Measurements from ENCODE around the gene DMD. TPM values are rescaled to one million over a fixed set of nuclear protein-coding genes. Genes with fewer than 3 reads are reported as not detected.

The DMD gene
- polyA plus RNA-seq, 4 donors, result 1.6 to 11.6 (median 2.9) TPM

DNA sequence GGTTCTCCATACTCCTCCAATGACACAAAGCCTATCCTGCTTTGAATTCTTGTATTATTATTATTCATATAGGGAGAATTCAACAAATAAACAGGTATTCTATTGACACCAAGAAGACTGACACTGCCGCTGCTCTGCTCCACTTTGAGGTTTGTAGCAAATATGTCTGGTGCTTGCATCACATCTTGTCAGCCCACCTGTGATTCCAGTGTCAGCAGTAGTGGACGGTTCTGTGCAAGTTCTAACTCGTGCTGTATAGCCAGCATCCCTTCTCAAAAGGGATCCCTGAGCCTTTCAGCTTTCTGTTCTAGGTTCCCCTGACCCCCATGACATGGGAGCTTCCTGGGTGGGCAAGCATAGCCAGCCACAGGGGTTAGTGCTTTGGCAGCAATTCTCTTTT, 1843.5 kb downstream of the DMD start:
- H3K27me3 ChIP-seq (ENCODE audit: control insufficient read depth in 3 of 3, insufficient read depth in 3 of 3, low read length in 3 of 3), result peaks cover 0 to 2% (median 0%) of the 10 kb centered on the region in 3 donors
- DNase-seq (no peak), FAIRE-seq (no peak)
- 61 to 74% (median 67%) methylated on average over 3 of the region's 3 CpGs for whole genome bisulfite sequencing, 3 donors
- H3K9me3 ChIP-seq (ENCODE audit: control insufficient read depth in 2 of 2, insufficient read depth in 1 of 2, low read depth in 1 of 2, low read length in 1 of 2), result no peaks in the 10 kb centered on the region
- H3K4me3 ChIP-seq (ENCODE audit: low read depth in 1 of 3, low read length in 3 of 3), result no peak overlapping the region
- no peaks in the 10 kb centered on the region for H3K4me1 ChIP-seq (ENCODE audit: control insufficient read depth in 3 of 3, insufficient read depth in 2 of 3, low read depth in 1 of 3, low read length in 2 of 3)
- no peak overlapping the region for H3K27ac ChIP-seq (ENCODE audit: low read depth in 1 of 3, low read length in 2 of 3)
- no peaks in the 10 kb centered on the region for H3K36me3 ChIP-seq (ENCODE audit: control insufficient read depth in 3 of 3, insufficient read depth in 2 of 3, low read depth in 1 of 3, low read length in 3 of 3)

DNA sequence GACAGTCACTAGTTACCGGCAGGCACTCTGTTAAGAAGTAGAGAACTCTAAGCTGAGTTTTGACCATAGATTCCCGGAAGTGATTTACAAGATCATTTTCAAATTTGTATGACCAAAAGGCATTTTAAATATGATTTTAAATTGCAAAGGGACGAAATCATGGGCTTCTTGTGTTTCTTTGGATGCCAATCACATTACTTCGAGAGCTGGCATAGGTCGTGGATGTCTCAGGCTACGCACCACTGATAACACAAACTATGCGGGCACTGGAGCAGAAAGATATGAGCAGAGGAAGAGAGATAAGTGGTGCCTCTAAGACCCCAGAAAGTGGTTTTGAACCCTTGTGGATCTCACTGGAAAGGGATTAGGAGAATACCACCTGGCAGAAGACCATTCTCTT, 1845.3 kb downstream of the DMD start:
- no peak overlapping the region for H3K4me3 ChIP-seq (ENCODE audit: low read depth in 1 of 3, low read length in 3 of 3)
- 66 to 86% (median 73%) methylated on average over 7 of the region's 7 CpGs for WGBS, 3 donors
- H3K27me3 ChIP-seq (ENCODE audit: control insufficient read depth in 3 of 3, insufficient read depth in 3 of 3, low read length in 3 of 3), result peaks cover 0 to 2% (median 0%) of the 10 kb centered on the region in 3 donors
- no peak overlapping the region for H3K27ac ChIP-seq (ENCODE audit: low read depth in 1 of 3, low read length in 2 of 3)
- H3K9me3 ChIP-seq (ENCODE audit: control insufficient read depth in 2 of 2, insufficient read depth in 1 of 2, low read depth in 1 of 2, low read length in 1 of 2), result no peaks in the 10 kb centered on the region
- H3K36me3 ChIP-seq (ENCODE audit: control insufficient read depth in 3 of 3, insufficient read depth in 2 of 3, low read depth in 1 of 3, low read length in 3 of 3), result no peaks in the 10 kb centered on the region
- no peak for DNase-seq
- no peak for FAIRE-seq
- H3K4me1 ChIP-seq (ENCODE audit: control insufficient read depth in 3 of 3, insufficient read depth in 2 of 3, low read depth in 1 of 3, low read length in 2 of 3), result no peaks in the 10 kb centered on the region

DNA sequence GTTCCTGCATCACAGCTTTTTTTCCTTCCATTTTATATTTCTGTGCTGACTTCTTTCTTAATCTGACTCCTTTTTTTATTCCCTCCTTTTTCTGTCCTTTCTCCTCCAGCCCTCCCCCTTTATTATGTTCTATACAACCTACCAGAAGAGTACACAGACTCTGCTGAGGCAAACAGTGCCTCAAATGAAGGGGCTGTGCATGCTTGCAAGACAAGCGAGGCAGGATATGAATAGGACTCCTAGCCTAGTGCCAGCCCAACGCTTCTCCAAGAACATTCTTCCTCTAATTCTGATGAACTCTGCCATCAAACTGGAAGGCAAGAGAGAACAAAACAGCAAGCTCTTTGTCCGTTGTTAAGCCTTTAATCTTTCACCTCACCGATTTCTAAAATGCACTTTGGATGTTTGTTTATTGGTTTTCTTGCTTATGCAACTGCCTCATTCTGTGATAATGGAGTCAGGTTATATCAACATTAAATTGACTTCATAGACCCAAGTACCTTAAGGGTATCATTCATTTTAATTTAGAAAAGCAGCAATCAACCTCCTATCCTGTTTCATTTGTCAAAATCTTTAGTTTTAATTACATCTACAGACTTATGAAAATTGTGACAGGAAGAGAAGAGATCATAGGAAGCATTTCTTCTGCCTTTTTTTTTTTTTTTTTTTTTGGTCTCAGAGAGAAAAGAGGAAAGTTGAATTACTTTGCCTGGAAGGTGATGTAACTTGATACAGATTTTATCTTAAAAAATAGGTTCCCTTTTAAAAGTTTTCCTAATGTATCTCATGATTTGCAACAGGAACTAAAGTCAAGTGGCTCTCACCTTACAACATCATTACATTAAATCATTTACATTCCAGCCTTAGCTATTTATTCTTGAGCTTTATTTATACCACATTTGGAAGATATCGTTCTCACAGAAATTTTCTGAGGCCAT, 1854.8 kb downstream of the DMD start:
- FAIRE-seq (no peak), DNase-seq (no peak)
- no peaks in the 10 kb centered on the region for H3K4me1 ChIP-seq (ENCODE audit: control insufficient read depth in 3 of 3, insufficient read depth in 2 of 3, low read depth in 1 of 3, low read length in 2 of 3)
- H3K27me3 ChIP-seq (ENCODE audit: control insufficient read depth in 3 of 3, insufficient read depth in 3 of 3, low read length in 3 of 3), result no peaks in the 10 kb centered on the region
- H3K9me3 ChIP-seq (ENCODE audit: control insufficient read depth in 2 of 2, insufficient read depth in 1 of 2, low read depth in 1 of 2, low read length in 1 of 2), result no peaks in the 10 kb centered on the region
- no peak overlapping the region for H3K27ac ChIP-seq (ENCODE audit: low read depth in 1 of 3, low read length in 2 of 3)
- 33 to 56% (median 44%) methylated on average over 5 of the region's 5 CpGs for WGBS, 3 donors
- no peak overlapping the region for H3K4me3 ChIP-seq (ENCODE audit: low read depth in 1 of 3, low read length in 3 of 3)
- no peaks in the 10 kb centered on the region for H3K36me3 ChIP-seq (ENCODE audit: control insufficient read depth in 3 of 3, insufficient read depth in 2 of 3, low read depth in 1 of 3, low read length in 3 of 3)

DNA sequence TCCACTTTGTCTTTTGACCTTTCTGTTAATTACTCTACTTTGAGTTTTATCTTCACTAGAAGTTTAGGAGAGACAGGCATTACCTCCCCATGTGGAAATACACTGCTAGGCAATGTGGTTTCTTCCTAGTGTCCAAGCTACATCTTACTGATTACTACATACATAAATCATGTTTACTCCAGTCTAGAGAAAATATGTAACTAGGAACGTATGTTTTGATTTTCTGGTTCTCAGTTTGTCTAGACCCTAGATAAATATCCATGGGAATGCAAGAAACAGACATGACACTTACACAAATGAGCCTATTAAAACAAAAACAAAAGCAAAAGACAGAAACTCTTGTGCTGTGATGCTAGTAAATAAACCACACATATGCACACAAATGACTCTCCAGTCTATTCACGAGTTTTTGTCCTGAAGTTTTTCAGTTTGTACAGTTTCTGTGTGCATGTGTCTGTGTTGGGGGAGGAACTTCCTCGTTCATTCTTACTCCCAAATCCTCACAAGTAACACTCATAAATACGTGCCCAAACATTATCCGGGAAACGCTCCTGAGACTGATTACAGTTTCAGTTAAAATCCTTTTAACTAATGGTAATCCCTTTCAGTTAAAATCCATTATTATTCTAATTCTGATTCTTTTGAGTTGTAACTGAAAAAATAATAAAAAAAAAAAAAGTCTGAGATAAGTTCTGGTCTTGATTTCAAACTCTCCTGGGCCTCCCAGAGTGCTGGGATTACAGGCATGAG, 1856.0 kb downstream of the DMD start:
- Histone ChIP-seq H3K9me3 (ENCODE audit: control insufficient read depth in 2 of 2, insufficient read depth in 1 of 2, low read depth in 1 of 2, low read length in 1 of 2) (no peaks in the 10 kb centered on the region), H3K36me3 (ENCODE audit: control insufficient read depth in 3 of 3, insufficient read depth in 2 of 3, low read depth in 1 of 3, low read length in 3 of 3) (no peaks in the 10 kb centered on the region), H3K27ac (ENCODE audit: low read depth in 1 of 3, low read length in 2 of 3) (no peak overlapping the region), H3K4me1 (ENCODE audit: control insufficient read depth in 3 of 3, insufficient read depth in 2 of 3, low read depth in 1 of 3, low read length in 2 of 3) (no peaks in the 10 kb centered on the region), H3K27me3 (ENCODE audit: control insufficient read depth in 3 of 3, insufficient read depth in 3 of 3, low read length in 3 of 3) (no peaks in the 10 kb centered on the region), H3K4me3 (ENCODE audit: low read depth in 1 of 3, low read length in 3 of 3) (no peak overlapping the region)
- WGBS, 3 donors, result 57 to 75% (median 74%) methylated on average over 6 of the region's 6 CpGs
- FAIRE-seq, result no peak
- DNase-seq, result no peak

DNA sequence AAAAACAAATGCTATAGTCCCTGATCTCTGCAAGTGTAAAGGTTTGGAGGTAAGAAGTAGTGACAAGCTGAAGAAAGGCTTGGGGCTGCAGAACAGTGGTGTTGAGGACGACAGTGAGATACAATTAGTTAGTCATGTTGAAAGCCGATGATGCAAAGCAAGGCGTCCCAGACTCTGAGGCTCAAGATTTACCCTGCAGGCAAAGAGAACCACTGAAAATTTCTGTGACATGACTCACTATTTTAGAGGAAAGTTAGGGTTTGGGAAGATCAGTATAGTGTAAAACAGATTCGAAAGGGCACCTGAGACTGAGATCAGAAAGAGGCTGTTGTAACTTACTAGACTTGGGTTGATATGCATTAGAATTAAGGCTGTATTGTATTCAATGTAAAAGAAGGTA, 1858.3 kb downstream of the DMD start:
- no peaks in the 10 kb centered on the region for H3K9me3 ChIP-seq (ENCODE audit: control insufficient read depth in 2 of 2, insufficient read depth in 1 of 2, low read depth in 1 of 2, low read length in 1 of 2)
- DNase-seq (no peak), FAIRE-seq (no peak)
- H3K27ac ChIP-seq (ENCODE audit: low read depth in 1 of 3, low read length in 2 of 3), result no peak overlapping the region
- no peaks in the 10 kb centered on the region for H3K4me1 ChIP-seq (ENCODE audit: control insufficient read depth in 3 of 3, insufficient read depth in 2 of 3, low read depth in 1 of 3, low read length in 2 of 3)
- H3K36me3 ChIP-seq (ENCODE audit: control insufficient read depth in 3 of 3, insufficient read depth in 2 of 3, low read depth in 1 of 3, low read length in 3 of 3), result no peaks in the 10 kb centered on the region
- WGBS, 3 donors, result 71 to 85% (median 85%) methylated on average over 4 of the region's 4 CpGs
- no peak overlapping the region for H3K4me3 ChIP-seq (ENCODE audit: low read depth in 1 of 3, low read length in 3 of 3)
- no peaks in the 10 kb centered on the region for H3K27me3 ChIP-seq (ENCODE audit: control insufficient read depth in 3 of 3, insufficient read depth in 3 of 3, low read length in 3 of 3)

DNA sequence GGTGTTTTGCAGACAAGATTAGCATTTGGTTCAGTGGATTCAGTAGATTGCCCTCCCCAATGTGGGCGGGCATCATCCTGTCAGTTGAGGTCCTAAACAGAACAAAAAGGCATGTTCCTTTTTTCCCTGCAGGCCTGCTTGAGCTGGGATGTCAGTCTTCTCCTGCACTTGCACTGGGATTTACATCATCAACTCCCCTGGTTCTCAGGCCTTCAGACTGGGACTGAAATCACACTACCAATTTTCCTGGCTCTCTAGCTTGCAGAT, 1860.6 kb downstream of the DMD start:
- no peak for DNase-seq
- Histone ChIP-seq H3K4me1 (ENCODE audit: control insufficient read depth in 3 of 3, insufficient read depth in 2 of 3, low read depth in 1 of 3, low read length in 2 of 3) (no peaks in the 10 kb centered on the region), H3K9me3 (ENCODE audit: control insufficient read depth in 2 of 2, insufficient read depth in 1 of 2, low read depth in 1 of 2, low read length in 1 of 2) (no peaks in the 10 kb centered on the region), H3K27me3 (ENCODE audit: control insufficient read depth in 3 of 3, insufficient read depth in 3 of 3, low read length in 3 of 3) (no peaks in the 10 kb centered on the region), H3K36me3 (ENCODE audit: control insufficient read depth in 3 of 3, insufficient read depth in 2 of 3, low read depth in 1 of 3, low read length in 3 of 3) (no peaks in the 10 kb centered on the region), H3K27ac (ENCODE audit: low read depth in 1 of 3, low read length in 2 of 3) (no peak overlapping the region), H3K4me3 (ENCODE audit: low read depth in 1 of 3, low read length in 3 of 3) (no peak overlapping the region)
- no peak for FAIRE-seq
- WGBS, 3 donors, result 83 to 100% (median 96%) methylated on average over 1 of the region's 1 CpG

DNA sequence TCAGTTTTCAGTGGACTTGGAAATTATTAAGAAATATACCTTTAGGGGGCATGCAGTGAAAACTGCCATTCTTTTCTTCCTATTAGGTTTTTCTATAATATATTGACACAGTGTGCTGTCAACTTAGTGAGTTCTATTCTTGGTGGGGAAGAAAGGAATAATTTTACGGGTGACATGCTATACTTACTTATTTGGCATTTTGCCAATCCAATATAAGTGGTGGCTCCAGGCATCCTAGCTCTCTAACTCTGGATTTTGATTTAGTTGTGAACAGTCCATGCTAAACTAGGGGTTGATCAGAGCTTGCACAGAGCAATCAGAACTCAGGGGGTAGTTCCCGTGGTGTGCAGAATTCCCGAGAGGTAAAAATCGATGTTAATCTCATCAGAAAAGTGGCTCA, 1861.8 kb downstream of the DMD start:
- Histone ChIP-seq H3K27me3 (ENCODE audit: control insufficient read depth in 3 of 3, insufficient read depth in 3 of 3, low read length in 3 of 3) (no peaks in the 10 kb centered on the region), H3K4me1 (ENCODE audit: control insufficient read depth in 3 of 3, insufficient read depth in 2 of 3, low read depth in 1 of 3, low read length in 2 of 3) (no peaks in the 10 kb centered on the region), H3K4me3 (ENCODE audit: low read depth in 1 of 3, low read length in 3 of 3) (no peak overlapping the region), H3K36me3 (ENCODE audit: control insufficient read depth in 3 of 3, insufficient read depth in 2 of 3, low read depth in 1 of 3, low read length in 3 of 3) (no peaks in the 10 kb centered on the region), H3K27ac (ENCODE audit: low read depth in 1 of 3, low read length in 2 of 3) (no peak overlapping the region), H3K9me3 (ENCODE audit: control insufficient read depth in 2 of 2, insufficient read depth in 1 of 2, low read depth in 1 of 2, low read length in 1 of 2) (no peaks in the 10 kb centered on the region)
- 88 to 90% (median 89%) methylated on average over 4 of the region's 4 CpGs for WGBS, 3 donors
- DNase-seq (no peak), FAIRE-seq (no peak)

DNA sequence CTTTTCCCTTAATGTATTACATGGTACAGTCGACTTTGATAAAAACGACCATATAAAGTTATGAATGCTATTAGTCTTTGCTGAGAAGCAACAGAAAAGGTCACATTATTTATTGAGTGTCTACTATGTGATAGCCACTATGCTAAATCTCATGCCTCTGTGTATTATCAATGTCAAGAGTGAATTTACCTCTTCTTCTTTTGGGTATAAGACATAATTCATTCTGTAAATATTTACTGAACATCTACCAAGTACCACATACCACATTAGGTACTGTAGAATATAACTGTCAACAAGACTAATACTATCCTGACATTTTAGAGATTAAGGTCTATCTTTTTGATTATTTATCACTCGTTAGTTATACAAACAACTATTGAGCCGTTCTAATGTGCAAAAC, 1870.8 kb downstream of the DMD start:
- WGBS, 3 donors, result 51 to 56% (median 52%) methylated on average over 4 of the region's 4 CpGs
- Histone ChIP-seq H3K9me3 (ENCODE audit: control insufficient read depth in 2 of 2, insufficient read depth in 1 of 2, low read depth in 1 of 2, low read length in 1 of 2) (no peaks in the 10 kb centered on the region), H3K27me3 (ENCODE audit: control insufficient read depth in 3 of 3, insufficient read depth in 3 of 3, low read length in 3 of 3) (no peaks in the 10 kb centered on the region), H3K27ac (ENCODE audit: low read depth in 1 of 3, low read length in 2 of 3) (no peak overlapping the region), H3K4me1 (ENCODE audit: control insufficient read depth in 3 of 3, insufficient read depth in 2 of 3, low read depth in 1 of 3, low read length in 2 of 3) (no peaks in the 10 kb centered on the region), H3K4me3 (ENCODE audit: low read depth in 1 of 3, low read length in 3 of 3) (no peak overlapping the region), H3K36me3 (ENCODE audit: control insufficient read depth in 3 of 3, insufficient read depth in 2 of 3, low read depth in 1 of 3, low read length in 3 of 3) (no peaks in the 10 kb centered on the region)
- DNase-seq (no peak), FAIRE-seq (no peak)

Measured in small intestine (tissue), 7 donors.